ENCODE results near the gene GYS2.

The GYS2 gene

GRCh38 chr12:21613931-21614330 is 9.3 kb upstream of the GYS2 start:
- TF ChIP-seq TARDBP (IDR thresholded peaks at IDR 0.05) (no peak), FOXM1 (IDR thresholded peaks at IDR 0.05; ENCODE audit: borderline replicate concordance) (no peak), SP1 (IDR thresholded peaks at IDR 0.05) (no peak), LEF1 (IDR thresholded peaks at IDR 0.05; ENCODE audit: borderline replicate concordance) (no peak), ZNF384 (IDR thresholded peaks at IDR 0.05) (no peak), CTBP1 (IDR thresholded peaks at IDR 0.05; ENCODE audit: borderline replicate concordance) (no peak), FOXK2 (IDR thresholded peaks at IDR 0.05) (no peak), HDGF (IDR thresholded peaks at IDR 0.05; ENCODE audit: borderline replicate concordance) (no peak), ARNT (IDR thresholded peaks at IDR 0.05) (no peak), ELF4 (IDR thresholded peaks at IDR 0.05) (no peak), L3MBTL2 (conservative IDR thresholded peaks at IDR 0.05) (no peak), FOXA1 (IDR thresholded peaks at IDR 0.05) (no peak), SUZ12 (IDR thresholded peaks at IDR 0.05) (no peak), NFRKB (IDR thresholded peaks at IDR 0.05) (no peak), BHLHE40 (IDR thresholded peaks at IDR 0.05; ENCODE audit: borderline replicate concordance) (no peak)
- TF ChIP-seq, protein P1, sequence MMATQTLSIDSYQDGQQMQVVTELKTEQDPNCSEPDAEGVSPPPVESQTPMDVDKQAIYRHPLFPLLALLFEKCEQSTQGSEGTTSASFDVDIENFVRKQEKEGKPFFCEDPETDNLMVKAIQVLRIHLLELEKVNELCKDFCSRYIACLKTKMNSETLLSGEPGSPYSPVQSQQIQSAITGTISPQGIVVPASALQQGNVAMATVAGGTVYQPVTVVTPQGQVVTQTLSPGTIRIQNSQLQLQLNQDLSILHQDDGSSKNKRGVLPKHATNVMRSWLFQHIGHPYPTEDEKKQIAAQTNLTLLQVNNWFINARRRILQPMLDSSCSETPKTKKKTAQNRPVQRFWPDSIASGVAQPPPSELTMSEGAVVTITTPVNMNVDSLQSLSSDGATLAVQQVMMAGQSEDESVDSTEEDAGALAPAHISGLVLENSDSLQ (IDR thresholded peaks at IDR 0.05) = no peak
- CTCF ChIA-PET = no interaction called here
- POLR2A ChIA-PET = no interaction called here

GRCh38 chr12:21608196-21608595 is 3.5 kb upstream of the GYS2 start:
- no peak for TF ChIP-seq SUZ12 (IDR thresholded peaks at IDR 0.05)
- TF ChIP-seq SP1 (IDR thresholded peaks at IDR 0.05) = no peak
- TF ChIP-seq FOXA1 (IDR thresholded peaks at IDR 0.05) = no peak
- TF ChIP-seq L3MBTL2 (conservative IDR thresholded peaks at IDR 0.05) = no peak
- TF ChIP-seq TARDBP (IDR thresholded peaks at IDR 0.05) = no peak
- no peak for TF ChIP-seq HDGF (IDR thresholded peaks at IDR 0.05; ENCODE audit: borderline replicate concordance)
- no peak for TF ChIP-seq ARNT (IDR thresholded peaks at IDR 0.05)
- no peak for TF ChIP-seq FOXM1 (IDR thresholded peaks at IDR 0.05; ENCODE audit: borderline replicate concordance)
- no peak for TF ChIP-seq FOXK2 (IDR thresholded peaks at IDR 0.05)
- TF ChIP-seq ELF4 (IDR thresholded peaks at IDR 0.05) = no peak
- no peak for DNase-seq (ENCODE audit: extremely low spot score)

More at GRCh38 chr12:21613931-21614330, 9.3 kb upstream of the GYS2 start:
- DNase-seq (ENCODE audit: extremely low spot score) = no peak

GRCh38 chr12:21607701-21608100 is 3.1 kb upstream of the GYS2 start:
- CTCF ChIA-PET = no interaction called here
- TF ChIP-seq LEF1 (IDR thresholded peaks at IDR 0.05; ENCODE audit: borderline replicate concordance) = no peak
- TF ChIP-seq FOXA1 (IDR thresholded peaks at IDR 0.05) = no peak
- TF ChIP-seq L3MBTL2 (conservative IDR thresholded peaks at IDR 0.05) = no peak
- no peak for TF ChIP-seq SP1 (IDR thresholded peaks at IDR 0.05)
- TF ChIP-seq NFRKB (IDR thresholded peaks at IDR 0.05) = no peak
- no peak for TF ChIP-seq TARDBP (IDR thresholded peaks at IDR 0.05)
- no peak for TF ChIP-seq ZNF384 (IDR thresholded peaks at IDR 0.05)
- POLR2A ChIA-PET = no interaction called here
- DNase-seq (ENCODE audit: extremely low spot score) = no peak

More at GRCh38 chr12:21608196-21608595, 3.5 kb upstream of the GYS2 start:
- CTCF ChIA-PET = no interaction called here
- POLR2A ChIA-PET = no interaction called here

- ChIA-PET POLR2A (no interaction called here), CTCF (no interaction called here)
- DNase-seq (ENCODE audit: extremely low spot score) = no peak
- no peak for TF ChIP-seq ELF4 (IDR thresholded peaks at IDR 0.05)
- TF ChIP-seq SP1 (IDR thresholded peaks at IDR 0.05) = no peak
- no peak for TF ChIP-seq LEF1 (IDR thresholded peaks at IDR 0.05; ENCODE audit: borderline replicate concordance)
- TF ChIP-seq TARDBP (IDR thresholded peaks at IDR 0.05) = no peak
- no peak for TF ChIP-seq SUZ12 (IDR thresholded peaks at IDR 0.05)
Observed at GRCh38 chr12:21606175-21606574, 1.5 kb upstream of the GYS2 start.

DNA sequence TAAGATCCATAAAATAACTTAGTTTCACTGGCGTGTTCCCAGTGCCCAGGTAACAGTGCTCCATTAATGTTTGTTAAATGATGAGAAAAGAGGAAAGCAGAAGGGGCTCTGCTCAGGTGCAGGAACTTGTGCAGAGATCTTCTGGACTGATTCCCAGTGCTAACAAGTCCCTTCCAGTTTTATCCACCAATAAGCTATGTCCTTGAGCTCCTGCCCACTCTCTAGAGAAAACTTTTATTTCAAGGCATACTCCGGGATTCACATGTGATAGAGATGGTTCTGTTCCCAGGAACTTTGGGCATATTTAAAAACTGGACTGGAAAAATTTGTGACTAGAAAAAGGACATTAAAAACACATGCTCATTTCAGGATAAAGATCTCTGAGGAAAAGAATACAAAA is 1.9 kb downstream of the GYS2 start:
- CTCF ChIA-PET = interaction anchor here (0.6 kb wide), 1 partner anchor 289 kb away, joined by 5 read pairs; no protein-coding TSS in a partner anchor
- POLR2A ChIA-PET = no interaction called here
- TF ChIP-seq SUZ12 (IDR thresholded peaks at IDR 0.05) = no peak
- no peak for TF ChIP-seq ZNF384 (IDR thresholded peaks at IDR 0.05)
- no peak for TF ChIP-seq HDGF (IDR thresholded peaks at IDR 0.05; ENCODE audit: borderline replicate concordance)
- no peak for TF ChIP-seq ELF4 (IDR thresholded peaks at IDR 0.05)
- TF ChIP-seq, protein P1 (IDR thresholded peaks at IDR 0.05) = no peak
- no peak for TF ChIP-seq NFRKB (IDR thresholded peaks at IDR 0.05)
- no peak for TF ChIP-seq ARNT (IDR thresholded peaks at IDR 0.05)
- no peak for TF ChIP-seq FOXM1 (IDR thresholded peaks at IDR 0.05; ENCODE audit: borderline replicate concordance)
- no peak for TF ChIP-seq BHLHE40 (IDR thresholded peaks at IDR 0.05; ENCODE audit: borderline replicate concordance)
- no peak for TF ChIP-seq LEF1 (IDR thresholded peaks at IDR 0.05; ENCODE audit: borderline replicate concordance)
- TF ChIP-seq TARDBP (IDR thresholded peaks at IDR 0.05) = no peak
- no peak for TF ChIP-seq CTBP1 (IDR thresholded peaks at IDR 0.05; ENCODE audit: borderline replicate concordance)
- TF ChIP-seq L3MBTL2 (conservative IDR thresholded peaks at IDR 0.05) = no peak
- no peak for TF ChIP-seq SP1 (IDR thresholded peaks at IDR 0.05)
- no peak for TF ChIP-seq FOXA1 (IDR thresholded peaks at IDR 0.05)
- no peak for TF ChIP-seq FOXK2 (IDR thresholded peaks at IDR 0.05)
- no peak for DNase-seq (ENCODE audit: extremely low spot score)

DNA sequence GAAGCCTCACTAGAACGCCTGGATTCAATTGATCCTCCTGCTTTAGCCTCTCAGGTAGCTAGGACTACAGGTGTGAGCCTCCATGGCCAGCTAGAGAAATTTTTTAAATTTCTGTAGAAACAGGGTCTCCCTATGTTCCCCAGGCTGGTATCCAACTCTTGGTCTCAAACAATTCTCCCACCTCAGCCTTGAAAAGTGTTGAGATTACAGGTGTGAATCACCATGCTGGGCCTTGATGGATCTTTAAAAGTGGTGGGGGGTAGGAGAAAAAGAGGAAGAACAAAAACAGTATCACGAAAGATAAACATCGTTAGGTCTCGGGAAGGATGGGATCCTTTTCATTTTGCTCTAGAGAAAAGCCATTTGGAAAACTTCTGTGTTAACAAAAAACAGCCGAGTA is 4.5 kb downstream of the GYS2 start:
- CTCF ChIA-PET = no interaction called here
- TF ChIP-seq L3MBTL2 (conservative IDR thresholded peaks at IDR 0.05) (no peak), ZNF384 (IDR thresholded peaks at IDR 0.05) (no peak), CTBP1 (IDR thresholded peaks at IDR 0.05; ENCODE audit: borderline replicate concordance) (no peak), FOXK2 (IDR thresholded peaks at IDR 0.05) (no peak), FOXA1 (IDR thresholded peaks at IDR 0.05) (no peak)
- no peak for DNase-seq (ENCODE audit: extremely low spot score)
- POLR2A ChIA-PET = no interaction called here

- POLR2A ChIA-PET = no interaction called here
Observed at GRCh38 chr12:21599143-21599999, 5.3 kb downstream of the GYS2 start.

More at GRCh38 chr12:21599143-21599999, 5.3 kb downstream of the GYS2 start:
- no peak for DNase-seq (ENCODE audit: extremely low spot score)
- TF ChIP-seq CTBP1 (IDR thresholded peaks at IDR 0.05; ENCODE audit: borderline replicate concordance) (no peak), ARNT (IDR thresholded peaks at IDR 0.05) (no peak), FOXM1 (IDR thresholded peaks at IDR 0.05; ENCODE audit: borderline replicate concordance) (no peak), ELF4 (IDR thresholded peaks at IDR 0.05) (no peak), NFRKB (IDR thresholded peaks at IDR 0.05) (no peak), ZNF384 (IDR thresholded peaks at IDR 0.05) (no peak), FOXK2 (IDR thresholded peaks at IDR 0.05) (no peak), SUZ12 (IDR thresholded peaks at IDR 0.05) (no peak)
- CTCF ChIA-PET = no interaction called here

Measured in HEK293T (cell line).